ENCODE results near the gene CITED4. TPM values are rescaled to one million over a fixed set of nuclear protein-coding genes. Genes with fewer than 3 reads are reported as not detected.

CITED4 gene
- total and polyA plus RNA-seq, 9 of the 15 experiments (the other 6 are each of a cell fraction or from before 2014, with no cell fraction given) = 0.11 to 1.2 (median 0.17) TPM; not detected in 2

GRCh38 chr1:40868051-40868723 is 6.0 kb upstream of the CITED4 start (continued):
- TF ChIP-seq ZNF639 (CRISPR knock-in tag; conservative IDR thresholded peaks at IDR 0.05 in 1 of 2, IDR thresholded peaks at IDR 0.05 in 1 of 2) (0 out of 4 replicates have a peak, but pooled peaks of 1 of the 2 experiments have one; percentile 54), ZNF507 (tag; conservative IDR thresholded peaks at IDR 0.05) (no peak), PTBP1 (IDR thresholded peaks at IDR 0.05; ENCODE audit: low read depth, low read length) (no peak), ZNF57 (CRISPR knock-in tag; IDR thresholded peaks at IDR 0.05) (no peak), PHF8 (IDR thresholded peaks at IDR 0.05; ENCODE audit: borderline replicate concordance, low read length) (no peak), STAT5A (IDR thresholded peaks at IDR 0.05; ENCODE audit: borderline replicate concordance, low read length) (peak; percentile 87), ZNF695 (CRISPR knock-in tag; IDR thresholded peaks at IDR 0.05) (no peak), ZNF707 (CRISPR knock-in tag; conservative IDR thresholded peaks at IDR 0.05) (no peak), BCLAF1 (IDR thresholded peaks at IDR 0.05; ENCODE audit: borderline replicate concordance in 1 of 2, control insufficient read depth in 1 of 2, low read depth in 2 of 2, low read length in 1 of 2) (no peak), NFRKB (IDR thresholded peaks at IDR 0.05; ENCODE audit: low read depth) (no peak; the same call in 1 of the 2 replicates), ZFP91 (CRISPR knock-in tag; IDR thresholded peaks at IDR 0.05) (no peak), GATA2 (CRISPR knock-in tag; IDR thresholded peaks at IDR 0.05) (no peak; the same call in none of the 2 replicates), ZBTB12 (CRISPR knock-in tag; IDR thresholded peaks at IDR 0.05) (no peak), TEAD2 (tag; IDR thresholded peaks at IDR 0.05) (peak; percentile 32; the same call in 1 of the 2 replicates), PCBP2 (IDR thresholded peaks at IDR 0.05; ENCODE audit: low read depth, low read length, poor library complexity, severe bottlenecking) (no peak), USF1 (CRISPR knock-in tag; IDR thresholded peaks at IDR 0.05) (peak; percentile 26; the same call in 1 of the 2 replicates), FOXK1 (CRISPR knock-in tag; IDR thresholded peaks at IDR 0.05; ENCODE audit: borderline replicate concordance) (no peak), FOXA1 (IDR thresholded peaks at IDR 0.05; ENCODE audit: borderline replicate concordance) (peak; percentile 82)

All from K562 (cell line).